Adrenal gland (tissue), 5 donors: ENCODE results near the gene NME9.

ENCODE experiments used
- CTCF ChIP-seq, 6 experiments: fragments of 450-650 bp in 4 of 6; fragments of 200-600 bp in 2 of 6; sonication (generic) in 1 of 6; IDR thresholded peaks; 1 replicate in 5 of 6; 2 replicates in 1 of 6; pipeline versions ENCODE4 v1.5.1 to v1.8.0; 2016 to 2021; ENCODE audit warnings: antibody characterized with exemption in 6 of 6, mild to moderate bottlenecking in 2 of 6, moderate library complexity in 1 of 6
- POLR2A ChIP-seq, 2 donors: fragments of 450-650 bp; IDR thresholded peaks; one replicate each; pipeline ENCODE4 v1.6.1; 2017; ENCODE audit warnings: antibody characterized with exemption in 2 of 2, mild to moderate bottlenecking in 2 of 2, moderate library complexity in 1 of 2
- donor health status: DM: no; HTN: no; CAD: no.

- no peak for TF ChIP-seq CTCF (IDR thresholded peaks at IDR 0.05)
- no peak for TF ChIP-seq POLR2A (IDR thresholded peaks at IDR 0.05)
Observed at GRCh38 chr3:138328341-138328740, 1.3 kb downstream of the NME9 start.
